OCI-M2 (cell line): ENCODE data around the gene ASGR2.
"Not testable (repeated sequence)": the region's sequence is repeated elsewhere in the genome, so short reads cannot be mapped to it uniquely, and the experiment has no call there.

Experiments
- DNase-seq: peaks from one replicate; lab custom pipeline; 2025; ENCODE audit not compliant: unreplicated experiment; lab: John Stamatoyannopoulos, UW

ASGR2 gene

GRCh38 chr17:7114241-7114874, at the start of gene ASGR2:
TSS of gene ASGR2 (minus strand) at chr17:7114822. CDS start at chr17:7114240, 582 bp downstream.
- no peak for DNase-seq

GRCh38 chr17:7159571-7159970, 44.9 kb upstream of the ASGR2 start:
- not testable (repeated sequence) for DNase-seq

GRCh38 chr17:7158424-7158823, 43.8 kb upstream of the ASGR2 start:
- DNase-seq = not testable (repeated sequence)

- no peak for DNase-seq
These were observed 41.8 kb upstream of the ASGR2 start for GRCh38 chr17:7156342-7156940.

- no peak for DNase-seq
These were observed 33.1 kb upstream of the ASGR2 start for GRCh38 chr17:7147772-7148171.

- no peak for DNase-seq
These were observed 31.5 kb upstream of the ASGR2 start for GRCh38 chr17:7146115-7146514.

- no peak for DNase-seq
These were observed 29.6 kb upstream of the ASGR2 start for GRCh38 chr17:7144213-7144612.

GRCh38 chr17:7141824-7142223, 27.2 kb upstream of the ASGR2 start:
- no peak for DNase-seq

- DNase-seq = no peak
These were observed 24.8 kb upstream of the ASGR2 start for GRCh38 chr17:7139400-7139799.

GRCh38 chr17:7138800-7139381, 24.3 kb upstream of the ASGR2 start:
- no peak for DNase-seq

- DNase-seq = no peak
These were observed 22.7 kb upstream of the ASGR2 start for GRCh38 chr17:7137171-7137943.

- DNase-seq = no peak
These were observed 21.8 kb upstream of the ASGR2 start for GRCh38 chr17:7136266-7136877.

GRCh38 chr17:7133916-7134315, 19.3 kb upstream of the ASGR2 start:
- no peak for DNase-seq

- DNase-seq = no peak
These were observed 18.8 kb upstream of the ASGR2 start for GRCh38 chr17:7133424-7133823.

GRCh38 chr17:7132511-7133094, 18.0 kb upstream of the ASGR2 start:
- no peak for DNase-seq

GRCh38 chr17:7131423-7131791, 16.8 kb upstream of the ASGR2 start:
- no peak for DNase-seq

GRCh38 chr17:7130621-7131422, 16.2 kb upstream of the ASGR2 start:
- DNase-seq = no peak

GRCh38 chr17:7129311-7129710, 14.7 kb upstream of the ASGR2 start:
- no peak for DNase-seq

GRCh38 chr17:7128160-7128559, 13.5 kb upstream of the ASGR2 start:
- no peak for DNase-seq

- not testable (repeated sequence) for DNase-seq
These were observed 12.9 kb upstream of the ASGR2 start for GRCh38 chr17:7127501-7127900.
